Stimulated activated CD4-positive, alpha-beta T cell treated with anti-CD3 and anti-CD28 coated beads, Interleukin-1b, Interleukin-23, amount 100 ng/mL, for 24 hours (primary cell): ENCODE data around the gene SLC25A47.
"Not testable (repeated sequence)": the region's sequence is repeated elsewhere in the genome, so short reads cannot be mapped to it uniquely, and the experiment has no call there.

Experiments used
- DNase-seq, 4 experiments: peaks; one replicate each; pipeline ENCODE4 v3.0.0-alpha.2; 2020; ENCODE audit warnings: low read depth in 4 of 4, low spot score in 1 of 4

SLC25A47 gene

DNA sequence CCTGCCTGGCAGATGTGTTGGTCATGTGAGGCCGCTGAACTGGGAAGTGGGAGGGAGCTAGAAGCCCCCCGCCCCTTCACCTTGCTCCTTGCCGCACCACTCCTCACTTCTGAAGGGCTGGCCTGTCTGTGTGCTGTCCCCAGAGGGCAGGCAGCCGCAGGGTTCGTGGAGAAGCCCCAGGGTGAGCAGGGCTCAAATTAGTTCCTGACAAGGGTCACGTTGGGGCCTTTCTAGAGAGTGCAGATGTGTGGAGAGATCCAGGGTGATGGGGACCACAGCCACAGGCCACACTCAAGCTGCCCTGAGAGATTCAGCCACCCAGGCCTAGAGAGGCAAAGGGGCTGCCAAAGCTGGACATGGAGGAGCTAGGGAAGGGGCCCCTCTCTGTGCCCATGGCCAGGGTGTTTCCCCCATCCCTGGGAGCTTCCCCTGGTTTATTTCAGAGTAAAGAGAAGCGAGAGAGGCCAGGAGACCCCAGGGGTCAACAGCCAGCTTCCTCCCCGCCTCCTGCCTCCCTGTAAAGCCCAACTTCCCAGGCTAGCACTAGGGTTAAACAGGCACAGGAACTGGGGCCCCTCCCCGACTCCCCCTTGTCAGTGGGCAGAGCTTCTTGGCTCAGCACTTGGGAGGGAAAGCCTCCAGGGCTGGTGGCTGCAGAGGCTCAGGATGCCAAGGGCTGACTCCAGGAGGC lies 33.1 kb upstream of the SLC25A47 start:
- no peak for DNase-seq

DNA sequence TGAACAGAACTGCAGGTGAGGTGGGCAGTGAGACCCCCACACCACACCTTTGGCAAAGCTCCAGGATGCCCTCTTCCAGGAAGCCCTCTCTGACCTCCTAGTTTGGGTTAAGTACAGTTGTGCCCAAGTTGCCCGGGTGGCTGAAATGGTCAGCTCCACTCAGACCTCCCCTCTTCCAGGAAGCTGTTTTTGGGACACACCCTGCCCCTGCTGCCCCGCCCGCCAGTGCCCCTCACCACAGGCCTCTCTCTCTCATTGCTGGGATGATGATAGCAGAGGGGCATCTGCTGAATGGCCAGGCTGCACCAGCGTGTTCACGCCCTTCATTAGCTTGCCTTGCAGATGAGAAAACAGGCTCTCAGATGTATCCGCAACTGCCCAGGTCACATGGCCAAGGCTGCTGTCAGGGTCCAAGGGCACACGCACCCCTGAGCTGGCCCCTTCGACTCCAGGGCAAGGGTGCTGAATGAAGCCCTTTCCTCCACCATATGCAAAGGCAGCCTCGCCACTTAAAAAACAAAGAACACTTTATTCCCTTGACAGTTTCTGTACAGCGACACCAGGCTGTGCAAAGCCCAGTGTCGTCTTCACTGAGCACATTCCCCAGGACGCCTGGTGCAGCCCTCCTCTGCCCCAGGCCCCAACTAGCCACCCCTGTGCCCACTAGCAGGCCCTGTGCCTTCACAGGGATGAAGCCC lies 32.4 kb upstream of the SLC25A47 start:
- DNase-seq = no peak

DNA sequence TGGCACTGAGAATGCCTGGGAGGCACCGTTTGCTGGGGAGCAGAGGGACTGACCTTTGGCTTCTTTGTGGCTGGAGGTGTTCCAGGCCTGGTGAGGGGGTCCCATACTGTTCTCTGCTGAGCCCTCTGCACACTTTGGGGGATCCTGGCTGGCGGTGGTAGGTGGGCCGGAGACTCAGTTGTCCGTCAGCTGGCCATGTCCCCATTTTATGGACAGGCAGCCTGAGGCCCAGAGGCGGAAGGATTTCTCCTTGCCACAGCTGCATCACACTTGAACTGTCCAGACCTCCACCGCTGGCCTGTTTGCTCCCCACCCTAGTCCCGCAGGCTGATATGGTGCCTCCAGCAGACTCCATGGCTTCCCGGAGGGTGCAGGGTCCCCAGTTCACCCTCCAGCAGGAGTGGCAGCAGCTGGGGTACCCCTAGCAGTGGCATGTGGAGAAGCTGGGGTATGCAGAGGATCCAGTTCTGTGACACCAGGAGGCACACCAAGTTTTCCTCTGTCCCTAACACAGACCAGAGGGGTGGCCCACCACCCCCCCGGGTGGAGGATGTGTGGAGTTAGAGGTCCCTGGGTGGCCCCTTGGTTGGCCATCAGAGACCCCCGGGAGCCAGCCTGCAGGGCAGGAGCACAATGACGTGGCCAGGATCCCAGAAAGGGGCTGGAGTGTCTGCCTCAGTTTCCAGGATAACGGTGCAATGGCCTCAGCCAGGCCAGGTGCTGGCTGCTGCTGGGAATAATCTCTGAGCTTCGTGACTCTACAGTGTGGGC lies 31.6 kb upstream of the SLC25A47 start:
- no peak for DNase-seq

DNA sequence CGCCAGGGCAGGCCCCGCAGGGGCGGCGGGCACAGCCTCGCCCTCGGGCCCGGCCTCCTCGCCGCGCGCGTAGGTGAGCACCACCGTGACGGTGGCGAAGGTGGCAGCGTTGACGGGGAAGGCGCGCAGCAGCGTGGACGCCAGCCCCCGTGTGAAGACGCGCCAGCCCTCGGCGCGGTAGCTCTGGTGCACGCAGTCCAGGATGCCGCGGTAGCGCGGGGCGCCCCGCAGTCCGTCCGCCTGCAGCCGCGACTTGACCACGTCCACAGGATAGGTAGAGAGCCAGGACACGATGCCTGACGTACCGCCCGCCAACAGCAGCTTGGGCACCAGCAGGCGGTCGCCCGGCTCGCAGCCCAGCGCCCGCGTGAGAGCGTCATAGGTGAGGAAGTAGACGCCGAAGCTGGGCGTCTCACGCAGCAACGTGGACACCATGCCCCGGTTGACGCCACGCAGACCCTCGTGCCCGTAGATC lies 30.8 kb upstream of the SLC25A47 start:
- DNase-seq = no peak

DNA sequence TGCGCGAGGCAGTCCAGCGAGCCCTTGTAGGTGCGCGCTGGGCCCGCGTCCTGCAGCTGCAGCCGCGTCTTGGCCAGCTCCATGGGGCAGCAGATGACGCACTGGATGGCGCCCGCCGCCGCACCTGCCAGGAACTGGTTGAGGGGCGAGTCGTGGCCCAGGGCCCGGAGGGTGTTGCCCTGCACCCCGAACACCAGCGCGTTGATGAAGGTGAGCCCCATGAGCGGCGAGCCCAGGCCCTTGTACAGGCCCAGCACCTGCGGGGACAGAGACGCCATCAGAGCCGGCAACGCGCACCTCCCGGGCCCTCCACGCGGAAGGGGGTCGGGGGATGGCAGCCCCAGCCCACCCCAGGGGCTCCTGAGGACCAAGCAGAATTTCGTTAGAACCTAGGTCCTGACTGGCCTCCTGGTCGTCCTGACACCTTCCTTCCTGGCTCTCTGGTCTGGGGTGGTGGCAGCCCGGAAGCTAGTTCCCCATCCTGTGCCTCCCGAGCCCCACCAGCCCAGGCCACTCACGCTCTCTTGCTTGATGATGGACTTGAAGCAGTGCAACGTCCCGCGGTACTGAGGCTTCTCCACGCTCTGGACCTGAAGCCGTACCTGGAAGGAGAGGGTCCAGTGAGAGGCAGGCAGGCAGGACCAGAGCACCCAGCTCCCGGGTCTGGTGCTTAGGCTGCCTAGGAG lies 30.2 kb upstream of the SLC25A47 start:
- no peak for DNase-seq

DNA sequence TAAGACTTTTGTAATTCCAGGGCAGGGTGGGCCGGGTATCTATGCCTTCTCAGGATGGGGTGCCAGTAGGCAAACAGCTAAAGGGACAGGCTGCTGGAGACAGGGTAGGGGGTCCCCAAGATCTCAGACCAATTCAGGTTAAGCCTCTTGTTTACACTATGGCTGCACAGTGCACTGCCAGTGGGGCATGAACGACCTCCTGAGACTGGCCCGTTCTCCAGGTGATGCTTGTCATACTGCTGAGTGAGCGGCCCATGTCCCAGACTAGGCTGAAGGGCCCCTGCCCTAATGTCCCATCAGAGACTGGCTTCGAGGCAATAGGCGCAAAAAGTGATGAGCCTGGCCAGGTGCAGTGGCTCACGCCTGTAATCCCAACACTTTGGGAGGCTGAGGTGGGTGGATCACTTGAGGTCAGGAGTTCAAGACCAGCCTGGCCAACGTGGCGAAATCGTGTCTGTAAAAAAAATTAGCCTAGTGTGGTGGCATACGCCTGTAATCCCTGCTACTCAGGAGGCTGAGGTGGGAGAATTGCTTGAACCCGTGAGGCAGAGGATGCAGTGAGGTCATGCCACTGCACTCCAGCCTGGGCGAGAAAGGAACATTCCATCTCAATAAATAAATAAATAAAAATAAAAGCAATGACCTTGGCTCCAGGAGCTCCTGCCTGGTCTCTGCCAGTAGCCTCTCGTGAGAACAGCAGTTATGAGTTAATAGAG lies 29.5 kb upstream of the SLC25A47 start:
- no peak for DNase-seq

DNA sequence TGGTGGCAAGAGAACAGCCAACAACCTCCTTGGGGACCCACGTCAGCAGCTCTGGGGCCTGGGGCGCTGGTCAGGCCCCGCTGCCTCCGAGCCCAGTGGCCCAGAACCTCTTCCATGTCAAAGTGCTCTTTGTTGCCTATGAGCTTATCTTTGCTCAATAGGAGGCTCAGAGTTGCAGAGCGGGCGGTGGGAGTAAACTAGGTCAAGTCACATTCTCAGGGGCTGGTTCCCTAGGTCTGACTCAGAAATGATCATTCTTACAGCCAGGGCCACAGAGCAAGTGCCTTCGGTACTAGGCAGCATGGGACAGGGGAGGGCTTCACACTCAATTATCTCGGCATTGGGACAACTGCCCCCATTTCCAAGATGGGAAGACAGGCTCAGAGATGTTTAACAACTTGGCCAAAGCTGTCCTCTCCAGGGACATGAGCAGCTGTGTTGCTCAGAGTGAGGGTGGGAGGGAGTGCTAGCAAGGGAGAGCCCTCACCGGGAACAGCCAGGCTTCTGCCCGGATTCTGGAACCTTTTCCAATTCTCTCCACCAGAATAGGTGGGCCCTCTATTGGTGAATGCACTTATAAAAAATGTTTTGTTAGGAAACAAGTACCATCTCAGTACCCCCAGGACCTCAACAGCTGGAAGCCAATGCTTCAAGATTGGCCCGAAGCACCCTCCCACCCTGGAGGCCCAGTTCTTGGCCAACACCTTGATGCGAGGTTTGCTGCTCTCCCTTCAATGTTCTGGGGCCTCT lies 28.8 kb upstream of the SLC25A47 start:
- no peak for DNase-seq

GRCh38 chr14:100294963-100295330 lies 28.2 kb upstream of the SLC25A47 start:
- no peak for DNase-seq

GRCh38 chr14:100295376-100296105 lies 27.6 kb upstream of the SLC25A47 start:
- DNase-seq = no peak

DNA sequence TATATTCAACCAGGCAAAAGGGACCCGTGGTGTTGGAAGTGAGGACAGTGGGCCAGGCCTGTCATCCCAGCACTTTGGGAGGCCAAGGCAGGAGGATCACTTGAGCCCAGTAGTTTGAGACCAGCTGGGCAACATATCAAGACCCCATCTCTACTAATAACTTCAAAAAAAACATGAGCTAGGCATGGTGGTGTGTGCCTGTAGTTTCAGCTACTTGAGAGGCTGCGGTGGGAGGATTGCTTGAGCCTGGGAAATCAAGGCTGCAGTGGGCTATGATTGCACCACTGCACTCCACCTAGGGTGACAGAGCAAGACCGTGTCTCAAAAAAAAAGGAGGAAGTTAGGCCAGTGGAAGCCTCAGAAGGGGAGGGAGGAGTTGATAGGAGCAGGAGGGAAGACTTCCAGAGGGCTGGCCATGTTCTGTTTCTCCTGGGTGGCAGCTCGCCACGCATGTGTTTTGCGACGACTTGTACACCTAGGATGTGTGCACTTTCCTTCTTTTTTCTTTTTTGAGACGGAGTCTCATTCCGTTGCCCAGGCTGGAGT lies 27.0 kb upstream of the SLC25A47 start:
- DNase-seq = no peak

- not testable (repeated sequence) for DNase-seq
Observed at GRCh38 chr14:100296729-100297128, 26.4 kb upstream of the SLC25A47 start.

- DNase-seq = no peak
Observed at GRCh38 chr14:100297320-100298300, 25.5 kb upstream of the SLC25A47 start.

- no peak for DNase-seq
Observed at GRCh38 chr14:100298551-100299237, 24.4 kb upstream of the SLC25A47 start.

DNA sequence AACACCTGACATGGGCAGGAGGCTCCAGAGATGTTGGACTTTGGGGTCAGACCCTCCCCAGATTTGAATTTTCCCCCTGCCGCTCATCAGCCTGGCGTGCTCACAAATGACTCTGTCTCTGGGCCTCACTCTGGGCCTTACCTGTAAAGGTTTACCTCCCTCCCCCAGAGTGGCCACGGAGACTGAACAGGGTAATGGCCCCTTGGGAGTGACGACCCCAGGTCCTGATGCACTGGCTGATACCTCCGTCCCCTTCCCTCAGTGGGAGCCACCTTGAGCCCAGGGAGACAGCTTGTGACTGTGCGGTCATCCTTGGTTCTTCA lies 23.9 kb upstream of the SLC25A47 start:
- no peak for DNase-seq

DNA sequence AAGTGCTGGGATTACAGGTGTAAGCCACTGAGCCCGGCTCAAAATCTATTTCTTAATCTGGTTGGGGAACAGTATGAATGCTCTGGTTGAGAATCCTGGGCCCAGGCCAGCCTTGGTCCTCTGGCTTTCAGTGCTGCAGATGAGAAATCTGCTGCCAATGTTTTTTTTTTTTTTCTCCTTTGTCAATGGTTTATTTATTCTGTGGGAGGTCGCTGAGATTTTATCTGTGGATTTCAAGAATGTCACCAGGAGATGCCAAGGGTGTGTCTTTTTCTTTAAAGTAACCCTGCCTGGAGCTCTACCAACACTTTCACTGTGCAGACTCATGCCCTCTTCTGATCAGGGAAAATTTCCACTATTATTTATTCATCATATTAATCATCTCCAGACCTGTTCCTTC lies 20.5 kb upstream of the SLC25A47 start:
- no peak for DNase-seq

- DNase-seq = no peak
Observed at GRCh38 chr14:100303179-100303578, 20.0 kb upstream of the SLC25A47 start.

- DNase-seq = no peak
Observed at GRCh38 chr14:100303925-100304324, 19.2 kb upstream of the SLC25A47 start.
